ENCODE data around the gene COG1.
A peak's percentile ranks its signal among the peaks of the same experiment; 100 is the strongest.
"Not testable (repeated sequence)": the region's sequence is repeated elsewhere in the genome, so short reads cannot be mapped to it uniquely, and the experiment has no call there.

The COG1 gene

GRCh38 chr17:73192894-73193701 is at the start of gene COG1:
Gene COG1 (plus strand): TSS chr17:73193055. CDS start chr17:73193070, 15 bp downstream.
- peak; percentile 67 for DNase-seq

GRCh38 chr17:73144209-73144608 is 48.6 kb upstream of the COG1 start:
- not testable (repeated sequence) for DNase-seq

- no peak for DNase-seq
Measured at GRCh38 chr17:73145641-73146040, 47.2 kb upstream of the COG1 start.

GRCh38 chr17:73147791-73148190 is 45.1 kb upstream of the COG1 start:
- not testable (repeated sequence) for DNase-seq

- no peak for DNase-seq
Measured at GRCh38 chr17:73148540-73149334, 44.1 kb upstream of the COG1 start.

- not testable (repeated sequence) for DNase-seq
Measured at GRCh38 chr17:73150622-73151300, 42.1 kb upstream of the COG1 start.

GRCh38 chr17:73151916-73152632 is 40.8 kb upstream of the COG1 start:
- DNase-seq, result no peak

GRCh38 chr17:73155410-73156165 is 37.3 kb upstream of the COG1 start:
- DNase-seq, result peak; percentile 99

GRCh38 chr17:73156166-73156840 is 36.6 kb upstream of the COG1 start:
- peak; percentile 81 for DNase-seq

- no peak for DNase-seq
Measured at GRCh38 chr17:73156887-73157520, 35.9 kb upstream of the COG1 start.

GRCh38 chr17:73157521-73157890 is 35.3 kb upstream of the COG1 start:
- peak; percentile 31 for DNase-seq

GRCh38 chr17:73158133-73158532 is 34.7 kb upstream of the COG1 start:
- DNase-seq, result no peak

GRCh38 chr17:73160980-73161630 is 31.8 kb upstream of the COG1 start:
- DNase-seq, result no peak

GRCh38 chr17:73163043-73163442 is 29.8 kb upstream of the COG1 start:
- DNase-seq, result no peak

GRCh38 chr17:73165616-73166404 is 27.0 kb upstream of the COG1 start:
- DNase-seq, result no peak

GRCh38 chr17:73166731-73167581 is 25.9 kb upstream of the COG1 start:
- no peak for DNase-seq

- no peak for DNase-seq
Measured at GRCh38 chr17:73168667-73169066, 24.2 kb upstream of the COG1 start.

GRCh38 chr17:73170324-73170723 is 22.5 kb upstream of the COG1 start:
- no peak for DNase-seq

- DNase-seq, result no peak
Measured at GRCh38 chr17:73172252-73172651, 20.6 kb upstream of the COG1 start.
